Measurements from ENCODE around the gene GBX1. TPM values are rescaled to one million over a fixed set of nuclear protein-coding genes. Genes with fewer than 3 reads are reported as not detected.

GBX1 gene
- total and polyA plus RNA-seq, 2 donors (not counting 3 experiments of a cell fraction or from before 2014, with no cell fraction given): not detected

GRCh38 chr7:151110941-151111645 is 56.4 kb downstream of the GBX1 start:
- H3K36me3 ChIP-seq (ENCODE audit: control insufficient read depth in 2 of 2, extremely low read depth in 1 of 2, insufficient read depth in 2 of 2, low read length in 2 of 2): peaks cover 0 to 2% of the 10 kb centered on the region in 2 experiments
- peaks cover 19% of the 10 kb centered on the region for H3K4me1 ChIP-seq (ENCODE audit: control insufficient read depth, extremely low read depth, insufficient read depth, low read length)
- ChIA-PET POLR2A (interaction anchor here (0.8 kb wide), 1 partner anchor 22 kb away, joined by 3 read pairs; no protein-coding TSS in a partner anchor), CTCF (interaction anchor here (0.5 to 4.5 kb wide), 17 partner anchors 9 to 148 kb away, joined by 3 to 26 read pairs (median 7); partner anchors contain the start of genes ABCB8, AGAP3 and FASTK)
- BruUV-seq (replicated peaks): no TSS peak
- no peak overlapping the region for H3K9ac ChIP-seq (replicated peaks; ENCODE audit: extremely low read depth, insufficient read depth, low read length)
- H2AFZ ChIP-seq (ENCODE audit: low read depth, low read length): no peak overlapping the region
- FAIRE-seq (peak; percentile 90), DNase-seq (ENCODE audit: low read depth, low spot score) (peak; percentile 65)
- TF ChIP-seq CTCF (IDR thresholded peaks at IDR 0.05; ENCODE audit: extremely low read depth in 1 of 2, insufficient read depth in 1 of 2, low read depth in 1 of 2, low read length in 2 of 2): peak; percentile 85 to 91
- TF ChIP-seq MYC (IDR thresholded peaks at IDR 0.05; ENCODE audit: low read depth, low read length): no peak
- TF ChIP-seq POLR2AphosphoS5 (IDR thresholded peaks at IDR 0.05; ENCODE audit: insufficient read depth, low read depth, low read length): peak; percentile 38
- intact Hi-C loops (cut with micrococcal nuclease) (loop anchor here (1.0 to 2.0 kb wide), 8 partner anchors 22 to 212 kb away; partner anchors contain the start of genes ABCB8 and FASTK), dilution Hi-C loops (cut with MboI; ENCODE audit: extremely low pct_ligation_motif_present, low sequenced_read_pairs) (no loop called here)
- no peaks in the 10 kb centered on the region for H3K27me3 ChIP-seq (ENCODE audit: control insufficient read depth in 2 of 2, insufficient read depth in 2 of 2, low read length in 2 of 2)
- no peaks in the 10 kb centered on the region for H3K9me1 ChIP-seq (replicated peaks; ENCODE audit: control insufficient read depth, extremely low read depth, insufficient read depth, low read length)
- H3K4me3 ChIP-seq (replicated peaks in 1 of 3; ENCODE audit: insufficient read depth in 1 of 3, low read depth in 1 of 3, low read length in 3 of 3): no peak overlapping the region
- H3K79me2 ChIP-seq (ENCODE audit: control insufficient read depth, insufficient read depth, low read length): peaks cover 74% of the 10 kb centered on the region
- H3K4me2 ChIP-seq (ENCODE audit: insufficient read depth, low read length): no peak overlapping the region
- H3K27ac ChIP-seq (ENCODE audit: insufficient read depth, low read depth, low read length): no peak overlapping the region
- no peaks in the 10 kb centered on the region for H3K9me3 ChIP-seq (replicated peaks; ENCODE audit: control insufficient read depth, insufficient read depth, low read length)
- no peaks in the 10 kb centered on the region for H4K20me1 ChIP-seq (replicated peaks; ENCODE audit: control insufficient read depth, extremely low read depth, insufficient read depth, low read length)

All from endothelial cell of umbilical vein (primary cell).